H9 (cell line): Measurements from ENCODE around the gene ITGA11. TPM values are rescaled to one million over a fixed set of nuclear protein-coding genes. Genes with fewer than 3 reads are reported as not detected.

Source experiments
- DNase-seq: peaks from one replicate; pipeline ENCODE4 v3.0.0-alpha.2; 2017
- H2AFZ ChIP-seq: one replicate; pipeline ENCODE4 v1.6.1; 2013; ENCODE audit warnings: mild to moderate bottlenecking, low read length, control low read depth, moderate library complexity
- H2AK5ac ChIP-seq: 2 replicates; pipeline ENCODE4 v1.6.1; 2013; ENCODE audit warnings: low read length, control low read depth, mixed read lengths; ENCODE audit not compliant: insufficient read length
- H2BK120ac ChIP-seq: one replicate; pipeline ENCODE4 v1.6.1; 2013; ENCODE audit warnings: low read depth, mild to moderate bottlenecking, low read length, control low read depth, inconsistent platforms; ENCODE audit not compliant: poor library complexity, severe bottlenecking
- H2BK12ac ChIP-seq: 2 replicates; pipeline ENCODE4 v1.6.1; 2013; ENCODE audit warnings: low read length, control low read depth, mixed read lengths, low read depth; ENCODE audit not compliant: insufficient read length
- H2BK15ac ChIP-seq: 2 replicates; pipeline ENCODE4 v1.6.1; 2013; ENCODE audit warnings: low read depth, low read length, control low read depth
- H2BK20ac ChIP-seq: one replicate; pipeline ENCODE4 v1.6.1; 2013; ENCODE audit warnings: low read depth, mild to moderate bottlenecking, low read length, control low read depth, inconsistent platforms; ENCODE audit not compliant: poor library complexity, severe bottlenecking
- H2BK5ac ChIP-seq: 2 replicates; pipeline ENCODE4 v1.6.1; 2013; ENCODE audit warnings: low read length, control low read depth, mixed read lengths; ENCODE audit not compliant: insufficient read length
- H3K14ac ChIP-seq: 2 replicates; pipeline ENCODE4 v1.6.1; 2013; ENCODE audit warnings: low read length, control low read depth; ENCODE audit not compliant: insufficient read depth
- H3K18ac ChIP-seq: 2 replicates; pipeline ENCODE4 v1.6.1; 2013; ENCODE audit warnings: low read depth, mild to moderate bottlenecking, mixed read lengths, low read length, control low read depth; ENCODE audit not compliant: insufficient read length
- H3K23ac ChIP-seq: 2 replicates; pipeline ENCODE4 v1.6.1; 2013; ENCODE audit warnings: low read length, control low read depth, mixed read lengths, low read depth; ENCODE audit not compliant: insufficient read length
- H3K23me2 ChIP-seq: 2 replicates; pipeline ENCODE4 v1.6.1; 2013; ENCODE audit warnings: low read depth, mild to moderate bottlenecking, mixed read lengths, low read length, control low read depth; ENCODE audit not compliant: insufficient read length, poor library complexity, severe bottlenecking
- H3K27ac ChIP-seq: 2 replicates; pipeline ENCODE4 v1.5.1; 2013; ENCODE audit warnings: low read length, control low read depth, mixed read lengths, low read depth; ENCODE audit not compliant: insufficient read length
- H3K27me3 ChIP-seq: 2 replicates; pipeline ENCODE4 v1.6.1; 2013; ENCODE audit warnings: low read length, control low read depth, inconsistent platforms; ENCODE audit not compliant: insufficient read depth
- H3K4ac ChIP-seq: 2 replicates; pipeline ENCODE4 v1.6.1; 2013; ENCODE audit warnings: low read depth, mild to moderate bottlenecking, control low read depth, inconsistent platforms, low read length, moderate library complexity
- H3K4me1 ChIP-seq: 2 replicates; pipeline ENCODE4 v1.6.1; 2013; ENCODE audit warnings: low read length, control low read depth, inconsistent platforms; ENCODE audit not compliant: insufficient read depth
- H3K4me2 ChIP-seq: 2 replicates; pipeline ENCODE4 v1.6.1; 2013; ENCODE audit warnings: low read length, control low read depth, mixed read lengths; ENCODE audit not compliant: insufficient read length, insufficient read depth
- H3K56ac ChIP-seq: 2 replicates; pipeline ENCODE4 v1.6.1; 2013; ENCODE audit warnings: low read depth, mild to moderate bottlenecking, mixed read lengths, low read length, control low read depth; ENCODE audit not compliant: insufficient read length
- H3K79me1 ChIP-seq: 2 replicates; pipeline ENCODE4 v1.6.1; 2013; ENCODE audit warnings: low read depth, mild to moderate bottlenecking, moderate library complexity, low read length, control low read depth, inconsistent platforms; ENCODE audit not compliant: insufficient read depth, poor library complexity, severe bottlenecking
- H3K79me2 ChIP-seq: 2 replicates; pipeline ENCODE4 v1.6.1; 2013; ENCODE audit warnings: low read length, control low read depth, inconsistent platforms; ENCODE audit not compliant: insufficient read depth
- H3K9ac ChIP-seq: 2 replicates; pipeline ENCODE4 v1.6.1; 2013; ENCODE audit warnings: low read length, control low read depth, mixed read lengths; ENCODE audit not compliant: insufficient read length; ENCODE audit errors: extremely low read depth
- H3K9me3 ChIP-seq: one replicate; pipeline ENCODE4 v1.6.1; 2013; ENCODE audit warnings: low read depth, low read length, inconsistent platforms; ENCODE audit not compliant: control insufficient read depth
- H3T11ph ChIP-seq: one replicate; pipeline ENCODE4 v1.6.1; 2013; ENCODE audit warnings: mild to moderate bottlenecking, low read length, control low read depth, inconsistent platforms
- H4K20me1 ChIP-seq: one replicate; pipeline ENCODE4 v1.6.1; 2013; ENCODE audit not compliant: control insufficient read depth, insufficient read length, insufficient read depth
- H4K5ac ChIP-seq: 2 replicates; pipeline ENCODE4 v1.6.1; 2013; ENCODE audit warnings: low read depth, mild to moderate bottlenecking, mixed read lengths, low read length, control low read depth; ENCODE audit not compliant: insufficient read length
- H4K8ac ChIP-seq: replicated peaks from 2 replicates; pipeline ENCODE4 v1.6.1; 2013; ENCODE audit warnings: low read length, control low read depth, mixed read lengths, low read depth; ENCODE audit not compliant: insufficient read length
- H4K91ac ChIP-seq: 2 replicates; pipeline ENCODE4 v1.6.1; 2013; ENCODE audit warnings: low read depth, mild to moderate bottlenecking, moderate library complexity, mixed read lengths, low read length, control low read depth; ENCODE audit not compliant: insufficient read length
- H3K27ac Mint-ChIP-seq, 3 experiments: 2 replicates in 2 of 3; 3 replicates in 1 of 3; pipeline ENCODE4 v1.8.0; 2020 to 2021; ENCODE audit warnings: mixed read lengths in 3 of 3, mild to moderate bottlenecking in 1 of 3, moderate library complexity in 1 of 3
- H3K27me3 Mint-ChIP-seq: 2 replicates; pipeline ENCODE4 v1.8.0; 2021; ENCODE audit warnings: low read depth, mild to moderate bottlenecking, moderate library complexity, mixed read lengths
- H3K36me3 Mint-ChIP-seq, 3 experiments: 2 replicates in 2 of 3; 3 replicates in 1 of 3; pipeline ENCODE4 v1.8.0; 2020 to 2021; ENCODE audit warnings: low read depth in 3 of 3, mixed read lengths in 3 of 3; ENCODE audit not compliant: insufficient read depth in 1 of 3
- H3K4me1 Mint-ChIP-seq, 2 experiments: 2 replicates each; pipeline ENCODE4 v1.8.0; 2020; ENCODE audit warnings: mixed read lengths in 2 of 2
- H3K4me3 Mint-ChIP-seq, 2 experiments: 2 replicates in 1 of 2; 3 replicates in 1 of 2; pipeline ENCODE4 v1.8.0; 2020 to 2021; ENCODE audit warnings: mild to moderate bottlenecking in 2 of 2, mixed read lengths in 2 of 2, moderate library complexity in 1 of 2
- H3K9me3 Mint-ChIP-seq, 2 experiments: 2 replicates in 1 of 2; 3 replicates in 1 of 2; pipeline ENCODE4 v1.8.0; 2020; ENCODE audit warnings: mild to moderate bottlenecking in 2 of 2, mixed read lengths in 2 of 2, moderate library complexity in 1 of 2
- WGBS: extraction: QIAGEN DNeasy Blood & Tissue Kit; methylation state at CpG from one replicate; pipeline ENCODE4 v1.1.7; 2013; ENCODE audit warnings: missing lambda C conversion rate, low lambda C conversion rate, mixed read lengths; ENCODE audit not compliant: insufficient read length; ENCODE audit errors: extremely low coverage; 5-methylcytosine and 5-hydroxymethylcytosine counted together
- total RNA-seq: library from RNA; stranded (reverse); gene quantifications from 2 replicates; pipeline ENCODE4 v1.2.1, GENCODE V29; 2021
- TF ChIP-seq, protein P1 (sequence below): fragments of 200-600 bp; sonication (generic); conservative IDR thresholded peaks from 3 replicates; pipeline ENCODE4 v1.8.0; 2021; ENCODE audit warnings: antibody characterized with exemption, mild to moderate bottlenecking

Gene ITGA11
- total RNA-seq, 1 experiment from 2014 or later: 0.07 TPM

- Mint-ChIP-seq H3K4me3 (no peak overlapping the region), H3K36me3 (peaks cover 0 to 2% (median 0%) of the 10 kb centered on the region in 3 experiments; a peak in 1 of 7 replicates), H3K27ac (0 out of 7 replicates have a peak overlapping the region, but pooled peaks of 1 of the 3 experiments have one; percentile 29), H3K4me1 (peaks cover 6 to 13% of the 10 kb centered on the region in 2 experiments), H3K27me3 (no peaks in the 10 kb centered on the region), H3K9me3 (no peaks in the 10 kb centered on the region; a peak in 1 of 5 replicates)
- Histone ChIP-seq H3T11ph (no peak overlapping the region), H3K4ac (no peak overlapping the region), H4K5ac (no peak overlapping the region), H4K20me1 (no peaks in the 10 kb centered on the region), H4K91ac (no peak overlapping the region), H3K9me3 (no peaks in the 10 kb centered on the region), H3K23me2 (no peaks in the 10 kb centered on the region), H2AK5ac (no peak overlapping the region), H3K27ac (no peak overlapping the region), H3K18ac (no peak overlapping the region), H2BK20ac (no peak overlapping the region), H3K79me2 (no peaks in the 10 kb centered on the region), H2BK5ac (no peak overlapping the region), H3K79me1 (no peaks in the 10 kb centered on the region), H2AFZ (no peak overlapping the region), H3K14ac (no peak overlapping the region), H3K56ac (no peak overlapping the region), H3K4me1 (no peaks in the 10 kb centered on the region), H2BK120ac (no peak overlapping the region), H3K23ac (no peak overlapping the region), H2BK15ac (no peak overlapping the region), H3K4me2 (no peak overlapping the region), H2BK12ac (no peak overlapping the region), H4K8ac (no peak overlapping the region), H3K27me3 (no peaks in the 10 kb centered on the region), H3K9ac (no peak overlapping the region)
- WGBS: no CpG with 5 or more reads among the region's 3 CpGs
- DNase-seq: no peak
- TF ChIP-seq, protein P1, sequence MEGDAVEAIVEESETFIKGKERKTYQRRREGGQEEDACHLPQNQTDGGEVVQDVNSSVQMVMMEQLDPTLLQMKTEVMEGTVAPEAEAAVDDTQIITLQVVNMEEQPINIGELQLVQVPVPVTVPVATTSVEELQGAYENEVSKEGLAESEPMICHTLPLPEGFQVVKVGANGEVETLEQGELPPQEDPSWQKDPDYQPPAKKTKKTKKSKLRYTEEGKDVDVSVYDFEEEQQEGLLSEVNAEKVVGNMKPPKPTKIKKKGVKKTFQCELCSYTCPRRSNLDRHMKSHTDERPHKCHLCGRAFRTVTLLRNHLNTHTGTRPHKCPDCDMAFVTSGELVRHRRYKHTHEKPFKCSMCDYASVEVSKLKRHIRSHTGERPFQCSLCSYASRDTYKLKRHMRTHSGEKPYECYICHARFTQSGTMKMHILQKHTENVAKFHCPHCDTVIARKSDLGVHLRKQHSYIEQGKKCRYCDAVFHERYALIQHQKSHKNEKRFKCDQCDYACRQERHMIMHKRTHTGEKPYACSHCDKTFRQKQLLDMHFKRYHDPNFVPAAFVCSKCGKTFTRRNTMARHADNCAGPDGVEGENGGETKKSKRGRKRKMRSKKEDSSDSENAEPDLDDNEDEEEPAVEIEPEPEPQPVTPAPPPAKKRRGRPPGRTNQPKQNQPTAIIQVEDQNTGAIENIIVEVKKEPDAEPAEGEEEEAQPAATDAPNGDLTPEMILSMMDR: no peak
These were observed 54.2 kb downstream of the ITGA11 start for GRCh38 chr15:68377766-68378165.
